ENCODE data around the gene DBI. TPM values are rescaled to one million over a fixed set of nuclear protein-coding genes. Genes with fewer than 3 reads are reported as not detected.

Gene DBI
- total and polyA plus RNA-seq, 4 donors, result 129 to 633 (median 344) TPM

GRCh38 chr2:119416299-119416923 is 49.6 kb downstream of the DBI start:
- H3K27ac ChIP-seq (ENCODE audit: low read depth in 1 of 2, low read length in 1 of 2), result no peak overlapping the region
- ATAC-seq (ENCODE audit: insufficient read depth, low FRiP score), result no peak
- H3K4me1 ChIP-seq (ENCODE audit: control insufficient read depth in 5 of 5, insufficient read depth in 5 of 5, low read length in 5 of 5), result no peaks in the 10 kb centered on the region
- DNase-seq, result no peak
- TF ChIP-seq, protein P1, sequence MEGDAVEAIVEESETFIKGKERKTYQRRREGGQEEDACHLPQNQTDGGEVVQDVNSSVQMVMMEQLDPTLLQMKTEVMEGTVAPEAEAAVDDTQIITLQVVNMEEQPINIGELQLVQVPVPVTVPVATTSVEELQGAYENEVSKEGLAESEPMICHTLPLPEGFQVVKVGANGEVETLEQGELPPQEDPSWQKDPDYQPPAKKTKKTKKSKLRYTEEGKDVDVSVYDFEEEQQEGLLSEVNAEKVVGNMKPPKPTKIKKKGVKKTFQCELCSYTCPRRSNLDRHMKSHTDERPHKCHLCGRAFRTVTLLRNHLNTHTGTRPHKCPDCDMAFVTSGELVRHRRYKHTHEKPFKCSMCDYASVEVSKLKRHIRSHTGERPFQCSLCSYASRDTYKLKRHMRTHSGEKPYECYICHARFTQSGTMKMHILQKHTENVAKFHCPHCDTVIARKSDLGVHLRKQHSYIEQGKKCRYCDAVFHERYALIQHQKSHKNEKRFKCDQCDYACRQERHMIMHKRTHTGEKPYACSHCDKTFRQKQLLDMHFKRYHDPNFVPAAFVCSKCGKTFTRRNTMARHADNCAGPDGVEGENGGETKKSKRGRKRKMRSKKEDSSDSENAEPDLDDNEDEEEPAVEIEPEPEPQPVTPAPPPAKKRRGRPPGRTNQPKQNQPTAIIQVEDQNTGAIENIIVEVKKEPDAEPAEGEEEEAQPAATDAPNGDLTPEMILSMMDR (IDR thresholded peaks at IDR 0.05; ENCODE audit: control extremely low read depth, extremely low read depth), result no peak
- WGBS, 2 donors, result 82 to 94% methylated on average over 4 of the region's 4 CpGs
- no peaks in the 10 kb centered on the region for H3K27me3 ChIP-seq (ENCODE audit: control insufficient read depth in 3 of 3, insufficient read depth in 3 of 3, low read length in 2 of 3)
- no peak overlapping the region for H3K4me3 ChIP-seq
- H3K36me3 ChIP-seq (ENCODE audit: control insufficient read depth in 4 of 4, insufficient read depth in 4 of 4, low read length in 4 of 4), result no peaks in the 10 kb centered on the region
- H3K9me3 ChIP-seq (ENCODE audit: control insufficient read depth in 4 of 4, insufficient read depth in 3 of 4, low read length in 3 of 4), result peaks cover 0 to 6% (median 2%) of the 10 kb centered on the region in 4 donors
- H3K9ac ChIP-seq (ENCODE audit: insufficient read depth in 1 of 2, low read length in 2 of 2), result no peak overlapping the region

DNA sequence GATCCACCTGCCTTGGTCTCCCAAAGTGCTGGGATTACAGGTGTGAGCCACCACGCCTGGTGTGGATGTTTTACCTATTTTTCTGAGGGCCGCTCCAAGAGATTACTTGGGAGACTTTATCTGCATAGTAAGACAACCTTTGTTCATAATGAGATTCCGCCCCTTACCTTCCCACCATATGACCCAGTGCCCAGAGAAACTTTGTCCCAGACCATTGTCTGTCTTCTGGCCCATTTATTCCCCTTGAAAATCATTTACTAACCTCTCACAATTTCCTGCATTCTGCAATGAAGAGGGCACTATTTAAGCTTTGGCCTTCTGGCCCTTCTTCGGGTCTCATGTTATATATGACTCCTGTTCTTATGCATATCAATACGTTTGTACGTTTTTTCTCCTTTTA is 51.1 kb downstream of the DBI start:
- DNase-seq (no peak), ATAC-seq (ENCODE audit: insufficient read depth, low FRiP score) (no peak)
- Histone ChIP-seq H3K9me3 (ENCODE audit: control insufficient read depth in 4 of 4, insufficient read depth in 3 of 4, low read length in 3 of 4) (peaks cover 0 to 6% (median 2%) of the 10 kb centered on the region in 4 donors), H3K9ac (ENCODE audit: insufficient read depth in 1 of 2, low read length in 2 of 2) (no peak overlapping the region), H3K4me3 (no peak overlapping the region), H3K36me3 (ENCODE audit: control insufficient read depth in 4 of 4, insufficient read depth in 4 of 4, low read length in 4 of 4) (no peaks in the 10 kb centered on the region), H3K27ac (ENCODE audit: low read depth in 1 of 2, low read length in 1 of 2) (no peak overlapping the region), H3K27me3 (ENCODE audit: control insufficient read depth in 3 of 3, insufficient read depth in 3 of 3, low read length in 2 of 3) (no peaks in the 10 kb centered on the region), H3K4me1 (ENCODE audit: control insufficient read depth in 5 of 5, insufficient read depth in 5 of 5, low read length in 5 of 5) (peaks cover 0 to 5% (median 0%) of the 10 kb centered on the region in 5 donors)
- 93 to 98% methylated on average over 6 of the region's 6 CpGs for WGBS, 2 donors
- TF ChIP-seq, protein P1 (IDR thresholded peaks at IDR 0.05; ENCODE audit: control extremely low read depth, extremely low read depth), result no peak

DNA sequence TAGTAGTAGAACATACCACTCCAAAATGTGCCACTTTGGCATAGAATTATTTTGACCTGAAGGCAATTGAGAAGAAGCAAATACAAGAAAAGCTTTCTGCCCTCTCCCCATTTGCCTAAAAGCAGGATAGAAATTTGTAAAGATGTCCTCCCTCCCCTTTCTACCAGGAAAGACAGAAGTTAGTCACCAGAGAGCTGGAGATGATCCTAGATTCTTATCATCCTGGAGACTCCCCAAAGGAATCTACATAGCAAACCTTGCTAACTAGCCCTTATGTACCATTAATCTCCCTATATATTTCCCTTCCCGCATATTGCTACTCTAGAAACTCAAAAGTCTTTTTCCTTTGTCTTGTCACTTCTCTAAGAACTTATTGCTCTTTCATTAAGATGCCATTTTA is 52.3 kb downstream of the DBI start:
- Histone ChIP-seq H3K27ac (ENCODE audit: low read depth in 1 of 2, low read length in 1 of 2) (no peak overlapping the region), H3K36me3 (ENCODE audit: control insufficient read depth in 4 of 4, insufficient read depth in 4 of 4, low read length in 4 of 4) (no peaks in the 10 kb centered on the region), H3K4me3 (no peak overlapping the region), H3K9me3 (ENCODE audit: control insufficient read depth in 4 of 4, insufficient read depth in 3 of 4, low read length in 3 of 4) (peaks cover 0 to 6% (median 2%) of the 10 kb centered on the region in 4 donors), H3K27me3 (ENCODE audit: control insufficient read depth in 3 of 3, insufficient read depth in 3 of 3, low read length in 2 of 3) (no peaks in the 10 kb centered on the region), H3K9ac (ENCODE audit: insufficient read depth in 1 of 2, low read length in 2 of 2) (peak overlapping the region in 1 of 2 donors; percentile 1), H3K4me1 (ENCODE audit: control insufficient read depth in 5 of 5, insufficient read depth in 5 of 5, low read length in 5 of 5) (peaks cover 0 to 6% (median 0%) of the 10 kb centered on the region in 5 donors)
- 96 to 97% methylated on average over 1 of the region's 1 CpG for WGBS, 2 donors
- TF ChIP-seq, protein P1 (IDR thresholded peaks at IDR 0.05; ENCODE audit: control extremely low read depth, extremely low read depth), result no peak
- DNase-seq, result no peak
- ATAC-seq (ENCODE audit: insufficient read depth, low FRiP score), result no peak
